Right renal pelvis (tissue), 4 donors: ENCODE results near the gene WDR90. TPM values are rescaled to one million over a fixed set of nuclear protein-coding genes. Genes with fewer than 3 reads are reported as not detected.

Source experiments
- DNase-seq, 4 donors: peaks; one replicate each; pipeline ENCODE4 v3.0.0-alpha.2; 2013; ENCODE audit warnings: low read depth in 4 of 4, low spot score in 3 of 4, missing footprints in 1 of 4
- polyA plus RNA-seq, 4 donors: library from polyadenylated mRNA; unstranded; fragments of 120-200 nt; gene quantifications; one replicate each; pipeline ENCODE4 v1.2.1, GENCODE V29; 2013; ENCODE audit not compliant: insufficient read length in 4 of 4

The WDR90 gene
- polyA plus RNA-seq = 10 to 100 TPM; 28.1 to 49.7 (median 37.7) TPM

- DNase-seq = peak; percentile 73 to 89 (median 76)
Observed at GRCh38 chr16:648781-649589, at the start of gene WDR90. TSS of gene WDR90 (plus strand) at chr16:649365. CDS start at chr16:649417, 52 bp downstream.

GRCh38 chr16:600781-601180 is 48.4 kb upstream of the WDR90 start:
- no peak for DNase-seq

GRCh38 chr16:603933-604332 is 45.2 kb upstream of the WDR90 start:
- DNase-seq = no peak

GRCh38 chr16:606656-607307 is 42.4 kb upstream of the WDR90 start:
- DNase-seq = no peak

GRCh38 chr16:608019-608418 is 41.1 kb upstream of the WDR90 start:
- no peak for DNase-seq

GRCh38 chr16:609316-609715 is 39.8 kb upstream of the WDR90 start:
- no peak for DNase-seq

- DNase-seq = no peak
Observed at GRCh38 chr16:609984-610383, 39.2 kb upstream of the WDR90 start.

GRCh38 chr16:610513-611381 is 38.4 kb upstream of the WDR90 start:
- DNase-seq = no peak

- DNase-seq = no peak
Observed at GRCh38 chr16:615122-615521, 34.0 kb upstream of the WDR90 start.

- no peak for DNase-seq
Observed at GRCh38 chr16:616733-617586, 32.2 kb upstream of the WDR90 start.

- DNase-seq = no peak
Observed at GRCh38 chr16:617855-618254, 31.3 kb upstream of the WDR90 start.

GRCh38 chr16:619476-620100 is 29.6 kb upstream of the WDR90 start:
- DNase-seq = no peak

- DNase-seq = no peak
Observed at GRCh38 chr16:620700-621525, 28.3 kb upstream of the WDR90 start.

- DNase-seq = no peak
Observed at GRCh38 chr16:621526-622105, 27.5 kb upstream of the WDR90 start.

GRCh38 chr16:622920-623280 is 26.3 kb upstream of the WDR90 start:
- no peak for DNase-seq

- DNase-seq = no peak
Observed at GRCh38 chr16:624526-625070, 24.6 kb upstream of the WDR90 start.

GRCh38 chr16:625117-625976 is 23.8 kb upstream of the WDR90 start:
- no peak for DNase-seq
